Fibroblast of peridontal ligament (primary cell): Measurements from ENCODE around the gene ZNF507.
A peak's percentile ranks its signal among the peaks of the same experiment; 100 is the strongest.
"Not testable (repeated sequence)": the region's sequence is repeated elsewhere in the genome, so short reads cannot be mapped to it uniquely, and the experiment has no call there.

Source experiments
- DNase-seq: peaks from one replicate; pipeline ENCODE4 v3.0.0-alpha.2; 2010; ENCODE audit errors: extremely low read depth

The ZNF507 gene

DNA sequence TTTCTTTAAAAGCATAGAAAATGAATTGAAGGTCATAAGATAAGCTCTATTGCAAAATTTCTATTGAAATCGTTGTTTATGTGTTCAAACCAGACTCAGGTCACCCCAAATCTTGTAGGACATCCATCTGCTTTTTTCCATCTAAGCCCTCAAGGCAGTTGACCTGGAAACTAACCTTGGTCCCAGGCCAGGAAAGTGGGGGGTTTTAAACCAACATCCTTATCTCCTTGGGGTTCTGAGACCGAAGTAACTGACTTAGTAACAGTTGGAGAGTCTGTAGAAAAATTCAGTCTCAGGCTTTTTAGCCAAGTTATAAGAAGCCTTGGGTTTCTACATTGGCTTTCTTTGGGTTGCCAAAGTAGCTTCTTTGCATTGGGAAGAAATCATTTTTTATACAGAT, 23.4 kb downstream of the ZNF507 start:
- DNase-seq, result no peak

DNA sequence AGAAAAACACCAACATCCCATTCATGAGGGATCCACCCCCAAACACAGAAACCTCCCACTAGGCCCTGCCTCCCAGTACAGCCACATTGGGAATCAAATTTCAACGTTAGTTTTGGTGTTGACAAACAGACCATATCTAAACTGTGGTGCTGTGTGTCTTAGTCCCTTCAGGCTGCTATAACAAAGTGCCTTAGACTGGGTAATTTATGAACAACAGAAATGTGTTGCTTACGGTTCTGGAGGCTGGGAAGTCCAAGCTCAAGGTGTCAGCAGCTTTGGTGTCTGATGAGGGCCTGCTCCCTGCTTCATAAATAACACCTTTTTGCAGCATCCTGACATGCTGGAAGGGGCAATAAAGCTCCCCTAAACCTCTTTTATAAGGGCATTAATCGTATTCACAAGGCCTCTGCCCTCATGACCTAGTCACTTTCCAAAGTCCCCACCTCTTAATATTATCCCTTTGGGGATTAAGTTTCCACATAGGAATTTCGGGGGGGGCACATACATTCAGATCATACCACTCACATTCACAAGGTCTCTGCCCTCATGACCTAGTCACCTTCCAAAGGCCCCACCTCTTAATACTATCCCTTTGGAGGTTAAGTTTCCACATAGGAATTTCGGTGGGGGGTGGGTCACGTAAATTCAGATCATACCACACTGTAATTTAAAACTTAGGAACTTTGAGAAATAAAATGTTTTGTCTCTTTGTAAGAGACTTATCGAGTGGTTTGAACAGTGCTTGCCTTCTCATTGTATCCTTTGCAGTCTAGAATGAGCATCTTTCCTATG, 27.5 kb downstream of the ZNF507 start:
- DNase-seq, result no peak

DNA sequence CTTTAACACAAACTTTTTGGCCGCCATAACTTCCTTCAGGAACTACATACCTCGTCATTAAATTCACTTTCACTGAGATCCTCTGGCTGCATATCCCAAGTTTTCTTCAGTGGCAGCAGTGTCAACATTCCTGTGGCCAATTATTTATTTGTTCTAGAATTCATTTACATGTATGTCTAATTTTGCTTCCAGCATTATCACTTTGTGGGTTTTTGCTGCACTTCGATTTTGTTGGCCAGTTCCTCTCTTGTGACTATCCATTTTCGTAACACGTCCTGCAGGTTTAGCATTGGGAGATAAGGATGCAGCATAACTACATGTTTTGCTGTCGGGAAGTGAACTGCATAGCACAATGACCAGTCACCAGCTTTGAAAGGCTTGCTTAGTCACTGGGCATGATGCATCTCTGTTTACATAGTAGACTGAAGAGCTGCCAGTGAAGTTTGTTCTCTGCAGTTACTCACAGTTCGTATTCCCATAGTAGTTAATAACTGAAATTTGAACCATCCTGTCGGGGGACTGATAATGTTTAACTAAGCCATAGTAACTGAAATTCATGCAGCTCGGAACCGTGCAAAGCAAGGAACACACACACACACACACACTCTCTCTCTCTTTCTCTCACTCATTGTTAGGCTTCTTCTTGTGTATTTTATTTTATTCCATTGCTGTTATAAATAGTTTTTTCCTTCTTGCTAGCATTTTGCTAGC, 28.3 kb downstream of the ZNF507 start:
- peak; percentile 98 for DNase-seq

DNA sequence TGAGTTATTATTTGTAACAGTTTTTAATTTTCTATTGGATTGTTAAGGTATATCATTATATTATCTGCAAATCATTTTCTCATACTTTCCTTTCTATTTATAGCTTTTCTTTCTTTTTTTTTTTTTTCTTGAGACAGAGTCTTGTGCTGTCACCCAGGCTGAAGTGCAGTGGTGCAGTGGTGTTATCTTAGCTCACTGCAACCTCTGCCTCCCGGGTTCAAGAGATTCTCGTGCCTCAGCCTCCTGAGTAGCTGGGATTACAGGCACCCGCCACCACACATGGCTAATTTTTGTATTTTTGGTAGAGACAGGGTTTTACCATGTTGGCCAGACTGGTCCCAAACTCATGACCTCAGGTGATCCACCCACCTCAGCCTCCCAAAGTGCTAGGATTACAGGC, 29.0 kb downstream of the ZNF507 start:
- not testable (repeated sequence) for DNase-seq

DNA sequence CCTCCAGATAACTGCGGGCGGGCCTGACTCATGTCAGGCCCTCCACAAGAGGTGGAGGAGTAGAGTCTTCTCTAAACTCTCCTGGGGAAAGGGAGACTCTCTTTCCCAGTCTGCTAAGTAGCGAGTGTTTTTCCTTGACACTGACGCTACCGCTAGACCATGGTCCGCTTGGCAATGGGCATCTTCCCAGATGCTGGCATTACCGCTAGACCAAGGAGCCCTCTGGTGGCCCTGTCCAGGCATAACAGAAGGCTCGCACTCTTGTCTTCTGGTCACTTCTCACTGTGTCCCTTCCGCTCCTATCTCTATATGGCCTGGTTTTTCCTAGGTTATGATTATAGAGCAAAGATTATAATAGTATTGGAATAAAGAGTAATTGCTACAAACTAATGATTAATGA, 31.7 kb downstream of the ZNF507 start:
- not testable (repeated sequence) for DNase-seq

DNA sequence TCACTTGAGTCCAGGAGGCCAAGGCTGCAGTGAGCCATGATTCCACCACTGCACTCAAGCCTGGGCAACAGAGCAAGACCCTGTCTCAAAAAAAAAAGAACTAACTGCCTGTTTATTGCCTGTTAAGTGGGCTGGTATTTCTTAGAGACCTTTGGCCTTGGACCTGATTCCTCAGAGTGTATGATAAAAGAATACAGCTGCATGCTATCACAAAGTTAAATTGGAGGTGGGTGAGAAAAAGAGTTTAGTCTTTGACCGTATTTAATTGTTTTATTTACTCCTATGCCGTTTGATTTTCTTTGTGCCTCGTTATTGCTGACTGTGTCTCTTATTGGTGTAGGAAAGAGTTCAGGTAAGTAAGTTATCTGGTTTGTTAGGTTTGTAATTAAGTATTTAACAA, 34.9 kb downstream of the ZNF507 start:
- no peak for DNase-seq

DNA sequence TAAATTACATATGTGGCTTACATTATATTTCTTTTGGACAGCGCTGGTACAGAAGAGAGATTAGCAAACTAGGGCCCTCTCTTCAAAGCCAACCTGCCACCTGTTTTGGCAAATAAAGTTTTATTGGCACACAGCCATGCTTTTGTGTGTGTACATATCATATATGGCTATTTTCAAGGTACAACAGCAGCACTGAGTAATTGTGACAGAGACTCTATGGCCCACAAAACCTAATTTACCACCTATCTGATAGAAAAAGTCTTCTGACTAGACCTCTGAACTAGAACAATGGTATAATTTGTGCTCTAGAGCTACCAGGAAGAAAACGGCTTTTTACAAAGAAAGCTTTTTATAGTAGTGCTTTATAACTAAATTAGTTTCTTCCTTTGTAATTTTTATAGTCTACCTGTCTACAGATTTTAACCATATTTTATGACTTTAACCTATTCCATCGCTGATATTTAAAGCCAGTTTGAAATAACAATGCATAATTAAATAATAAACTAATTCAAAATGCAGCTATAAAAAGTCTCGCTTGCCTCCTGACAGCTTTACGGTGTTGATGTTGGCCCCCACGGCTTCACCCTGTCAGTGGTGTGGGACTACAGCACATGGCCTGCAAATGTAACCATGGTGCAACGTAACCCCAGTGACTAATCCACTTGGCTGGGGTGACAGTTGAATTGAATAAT, 42.4 kb downstream of the ZNF507 start:
- peak; percentile 74 for DNase-seq

DNA sequence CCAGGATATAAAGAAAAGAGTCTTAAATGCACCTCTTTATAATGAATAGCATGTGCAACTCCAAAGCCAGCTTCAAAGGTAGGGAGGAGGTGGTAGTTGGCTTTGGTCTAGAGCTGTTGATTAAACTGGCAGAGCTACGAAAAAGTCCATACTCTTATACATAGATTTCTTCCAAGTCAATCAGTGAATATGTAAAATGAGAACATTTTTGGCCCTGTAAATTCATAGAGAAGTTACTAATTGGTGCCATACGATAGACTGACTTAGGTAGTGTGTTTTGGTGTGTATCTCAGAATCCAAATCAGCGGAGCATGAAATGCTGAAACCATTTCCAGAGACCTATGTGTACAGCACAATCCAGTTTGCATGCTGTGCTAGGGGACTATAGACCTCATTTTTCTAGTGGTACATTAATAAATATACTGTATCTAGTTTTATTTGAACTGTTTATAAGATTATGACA, 43.0 kb downstream of the ZNF507 start:
- DNase-seq, result peak; percentile 37

DNA sequence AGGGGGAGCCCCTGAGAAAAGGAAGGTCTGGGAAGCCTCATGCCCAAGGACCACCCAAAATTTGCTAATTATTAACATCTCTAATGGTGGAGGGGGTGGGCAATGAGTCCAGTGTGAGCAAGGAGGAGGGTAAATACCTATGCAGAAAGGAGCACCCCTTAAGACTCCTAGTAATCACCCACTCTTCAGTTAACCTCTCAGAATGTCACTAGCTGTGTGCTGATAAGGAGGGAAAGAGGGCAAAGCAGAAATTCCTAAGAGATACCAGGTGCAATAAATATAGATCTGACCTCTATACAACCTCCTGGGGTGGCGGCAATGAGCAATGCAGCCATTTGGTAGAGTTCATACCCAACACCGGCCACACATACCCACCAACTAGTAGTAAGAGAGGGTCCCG, 47.5 kb downstream of the ZNF507 start:
- DNase-seq, result no peak

DNA sequence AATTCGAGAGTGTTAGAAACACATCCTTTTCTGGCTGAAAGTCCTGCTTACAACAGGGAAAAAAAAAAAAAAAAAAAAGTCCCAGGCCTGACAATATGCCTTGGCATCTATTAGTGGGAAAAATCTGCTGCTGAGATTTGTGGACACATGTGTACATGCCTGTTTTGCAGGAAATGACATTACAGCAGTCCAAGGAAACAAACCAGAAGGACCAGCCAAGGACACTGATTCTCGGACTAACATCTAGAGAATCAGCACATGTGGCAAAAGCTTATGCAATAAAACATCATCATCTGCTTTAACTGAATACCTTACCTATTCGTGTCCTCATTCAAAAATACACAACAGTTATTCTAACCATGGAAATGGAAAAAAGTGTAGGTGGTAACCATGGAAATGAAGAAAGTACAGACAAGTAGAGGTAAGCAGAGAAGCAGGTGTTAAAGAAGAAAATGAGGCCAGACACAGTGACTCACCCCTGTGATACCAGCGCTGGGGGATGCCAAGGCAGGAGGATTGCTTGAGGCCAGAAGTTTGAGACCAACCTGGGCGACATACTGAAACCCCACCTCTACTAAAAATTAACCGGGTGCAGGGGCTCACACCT, 50.7 kb downstream of the ZNF507 start:
- no peak for DNase-seq

DNA sequence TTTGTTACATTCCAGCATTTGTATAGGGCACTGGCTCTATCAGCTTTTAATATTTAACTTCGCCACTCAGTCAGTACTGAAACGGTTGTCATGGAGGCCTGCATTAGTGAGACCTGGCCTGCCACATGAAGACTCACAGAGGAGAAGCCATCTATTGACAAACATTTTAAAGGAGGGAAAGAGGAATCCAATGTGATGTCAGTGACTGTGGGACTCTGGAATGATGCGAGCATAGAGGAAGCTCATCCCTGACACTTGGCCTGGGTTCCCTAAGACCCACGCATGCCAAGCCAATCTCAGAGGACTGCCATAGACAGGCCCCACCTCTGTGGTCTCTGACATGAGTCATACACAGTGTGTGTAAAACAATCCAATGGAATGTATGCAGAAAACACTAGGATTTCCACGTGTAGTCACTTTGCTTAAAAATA, 52.3 kb downstream of the ZNF507 start:
- peak; percentile 90 for DNase-seq

DNA sequence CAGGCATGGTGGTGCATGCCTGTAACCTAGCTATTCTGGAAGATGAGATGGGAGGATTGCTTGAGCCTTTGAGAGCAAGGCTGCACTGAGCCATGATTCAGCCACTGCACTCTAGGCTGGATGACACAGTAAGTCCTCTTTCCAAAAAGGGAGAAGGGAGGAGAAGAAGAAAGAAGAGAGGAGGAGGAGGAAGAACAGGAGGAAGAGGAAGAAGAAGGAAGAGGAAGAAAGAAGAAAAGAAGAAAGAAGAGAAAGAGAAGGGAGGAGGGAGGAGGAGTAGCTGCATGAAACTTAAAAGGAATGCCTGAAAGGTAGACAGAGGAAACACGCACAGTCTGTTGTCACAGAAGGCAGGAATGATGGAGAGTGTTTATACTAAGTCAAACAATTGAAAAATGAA, 56.6 kb downstream of the ZNF507 start:
- no peak for DNase-seq

DNA sequence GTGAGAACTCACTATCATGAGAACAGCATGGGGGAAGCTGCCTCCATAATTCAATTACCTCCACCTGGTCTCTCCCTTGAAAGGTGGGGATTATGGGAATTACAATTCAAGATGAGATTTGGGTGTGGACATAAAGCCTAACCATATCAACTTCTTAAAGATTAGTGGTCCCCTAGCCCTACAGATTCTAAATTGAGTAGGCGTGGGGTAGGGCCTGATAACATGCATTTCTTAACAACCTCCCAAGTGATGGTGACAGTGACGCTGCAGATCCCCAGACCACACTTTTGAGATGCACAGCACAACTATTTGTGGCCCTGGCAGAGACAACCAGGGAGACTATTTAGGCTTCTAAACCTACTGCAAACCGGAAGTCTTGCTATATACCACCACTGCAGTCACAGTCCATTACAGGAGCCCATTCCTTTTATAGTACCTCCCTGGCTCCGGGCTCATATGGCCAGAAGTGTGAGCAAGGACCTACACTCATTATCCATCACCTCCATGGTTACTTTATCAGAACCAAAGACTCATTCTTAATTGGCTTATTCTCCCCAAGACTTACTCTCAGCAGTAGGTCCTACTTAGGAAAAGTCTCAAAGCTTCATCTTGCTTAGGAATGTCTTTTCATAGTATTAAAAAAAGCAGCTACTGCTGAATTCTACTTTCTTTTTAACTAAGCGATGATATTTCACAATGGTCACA, 58.0 kb downstream of the ZNF507 start:
- no peak for DNase-seq

DNA sequence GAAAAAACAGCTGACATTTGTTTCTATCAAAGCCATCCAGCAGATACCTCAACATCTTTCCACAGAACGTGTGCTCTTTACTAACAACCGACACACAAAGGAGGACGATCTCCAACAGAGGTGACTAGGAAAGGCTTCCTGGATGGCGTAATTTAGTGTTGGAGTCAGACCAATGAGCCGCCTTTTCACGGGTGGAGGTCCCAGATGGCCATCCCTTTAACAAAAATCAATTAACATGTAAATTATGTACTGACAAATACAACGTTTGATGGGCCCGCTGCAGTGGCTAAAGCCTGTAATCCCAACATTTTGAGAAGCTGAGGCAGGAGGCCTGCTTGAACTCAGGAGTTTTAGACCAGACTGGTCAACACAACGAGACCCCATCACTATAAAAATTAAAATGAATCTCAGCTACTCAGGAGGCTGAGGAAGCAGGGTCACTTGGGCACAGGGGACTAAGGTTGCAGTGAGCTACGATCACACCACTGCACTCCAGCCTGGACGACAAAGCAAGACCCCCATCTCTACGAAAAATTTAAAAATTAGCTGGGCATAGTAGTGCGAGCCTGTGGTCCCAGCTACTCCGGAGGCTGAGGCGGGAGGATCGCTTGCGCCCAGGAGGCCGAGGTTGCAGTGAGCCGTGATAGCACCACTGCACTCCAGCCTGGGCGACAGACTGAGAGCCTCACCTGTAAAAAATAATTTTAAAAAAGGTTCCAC, 59.0 kb downstream of the ZNF507 start:
- no peak for DNase-seq

DNA sequence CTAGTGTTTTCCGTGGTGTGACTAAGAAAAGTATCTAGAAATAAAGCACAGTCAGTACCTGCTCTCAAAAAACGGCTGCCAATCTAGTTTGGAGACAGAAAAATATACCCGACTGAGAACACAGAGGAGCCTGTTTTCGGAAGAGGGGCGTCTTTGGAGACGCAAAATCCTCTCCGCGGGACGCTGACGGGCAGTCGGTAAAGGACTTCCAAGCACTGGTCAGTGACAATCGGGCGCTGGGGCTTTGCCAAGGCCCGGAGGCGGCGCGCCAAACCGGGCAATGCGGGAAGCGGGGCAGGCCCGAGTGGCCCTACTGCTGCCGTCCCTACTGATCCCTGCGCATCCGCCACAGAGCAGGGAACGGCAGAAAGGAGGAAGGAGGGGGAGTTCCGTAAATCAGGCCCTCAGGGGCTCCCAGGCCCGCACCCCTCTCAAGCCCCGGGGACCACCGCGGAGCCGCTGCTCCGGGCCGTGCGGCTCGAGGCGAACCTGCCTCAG, 59.6 kb downstream of the ZNF507 start:
- peak; percentile 38 for DNase-seq

DNA sequence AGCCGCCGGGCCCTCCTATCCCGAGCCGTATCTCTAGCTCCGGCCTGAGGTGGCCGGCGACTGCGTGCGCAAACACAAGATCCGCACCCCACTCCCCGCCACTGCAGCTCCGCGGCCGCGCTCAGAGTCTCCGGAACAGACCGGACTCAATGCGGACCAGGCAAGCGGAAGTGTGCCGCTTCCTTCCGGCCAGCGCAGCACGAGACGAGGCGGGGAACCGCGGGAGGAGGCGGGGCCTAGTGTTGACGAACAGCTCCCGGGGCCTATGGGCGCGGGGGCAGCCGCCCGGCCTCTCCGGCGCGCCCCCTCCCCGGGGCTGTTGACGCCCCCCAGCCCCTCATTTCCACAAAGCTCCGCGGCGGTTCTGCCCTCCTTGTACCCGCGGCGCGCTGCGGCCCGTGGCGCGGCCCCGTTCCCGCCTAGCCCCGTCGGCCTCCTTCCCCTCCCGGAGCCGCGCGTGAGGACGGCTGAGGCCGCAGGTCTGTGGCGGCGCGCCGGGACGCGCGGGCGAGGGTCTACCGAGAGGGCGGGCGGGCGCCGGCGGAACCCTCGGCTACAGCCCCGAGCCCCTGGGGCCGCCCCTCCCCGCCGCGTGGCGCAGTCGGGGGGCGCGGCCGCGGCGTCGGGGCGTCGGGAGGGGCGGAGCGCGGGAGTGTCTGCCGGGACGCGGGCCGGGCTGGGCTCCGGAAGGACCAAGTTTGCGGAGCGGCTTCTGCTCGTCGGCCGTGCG, 60.2 kb downstream of the ZNF507 start, which contains the start of gene DPY19L3:
Gene DPY19L3, plus strand, starts transcription at position 340 of the 730 bp plus-strand sequence. CDS start 2,484 bp downstream, outside the sequence.
- DNase-seq, result peak; percentile 88

DNA sequence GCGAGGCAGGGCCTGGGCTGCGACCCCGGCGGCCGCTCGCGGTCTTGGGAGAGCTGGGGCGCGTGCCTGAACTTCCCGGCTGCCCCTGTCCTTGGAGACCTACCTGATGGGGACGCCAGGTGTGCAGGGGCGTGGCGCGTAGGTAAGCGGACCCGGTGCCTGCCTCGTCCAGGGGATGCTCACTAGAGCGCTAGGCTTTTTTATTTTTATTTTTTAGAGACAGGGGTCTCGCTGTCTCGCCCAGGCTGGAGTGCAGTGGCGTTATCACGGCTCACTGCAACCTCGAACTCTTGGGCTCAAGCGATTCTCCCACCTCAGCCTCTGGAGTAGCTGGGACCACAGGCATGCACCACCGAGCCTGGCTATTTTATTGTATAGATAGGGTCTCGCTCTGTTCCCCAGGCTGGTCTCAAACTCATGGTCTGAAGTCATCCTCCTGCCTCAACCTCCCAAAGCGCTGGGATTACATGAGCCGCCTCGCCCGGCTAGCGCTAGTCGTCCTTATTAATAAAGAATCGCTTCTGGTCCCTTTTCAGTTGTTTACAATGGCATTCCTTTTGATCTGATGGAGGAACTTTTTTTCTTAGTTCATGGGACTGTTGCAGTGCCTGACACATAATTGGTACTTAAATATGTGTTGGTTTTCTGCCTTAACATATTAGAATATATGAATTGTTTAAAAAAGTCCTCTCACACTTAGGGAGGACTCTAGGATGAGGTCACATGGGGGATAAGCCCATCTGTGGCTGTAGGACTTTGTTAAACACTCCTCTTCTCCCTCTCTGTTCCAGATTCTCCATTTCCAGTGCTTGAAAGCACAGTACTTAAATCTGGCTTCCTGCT, 61.0 kb downstream of the ZNF507 start:
- no peak for DNase-seq

DNA sequence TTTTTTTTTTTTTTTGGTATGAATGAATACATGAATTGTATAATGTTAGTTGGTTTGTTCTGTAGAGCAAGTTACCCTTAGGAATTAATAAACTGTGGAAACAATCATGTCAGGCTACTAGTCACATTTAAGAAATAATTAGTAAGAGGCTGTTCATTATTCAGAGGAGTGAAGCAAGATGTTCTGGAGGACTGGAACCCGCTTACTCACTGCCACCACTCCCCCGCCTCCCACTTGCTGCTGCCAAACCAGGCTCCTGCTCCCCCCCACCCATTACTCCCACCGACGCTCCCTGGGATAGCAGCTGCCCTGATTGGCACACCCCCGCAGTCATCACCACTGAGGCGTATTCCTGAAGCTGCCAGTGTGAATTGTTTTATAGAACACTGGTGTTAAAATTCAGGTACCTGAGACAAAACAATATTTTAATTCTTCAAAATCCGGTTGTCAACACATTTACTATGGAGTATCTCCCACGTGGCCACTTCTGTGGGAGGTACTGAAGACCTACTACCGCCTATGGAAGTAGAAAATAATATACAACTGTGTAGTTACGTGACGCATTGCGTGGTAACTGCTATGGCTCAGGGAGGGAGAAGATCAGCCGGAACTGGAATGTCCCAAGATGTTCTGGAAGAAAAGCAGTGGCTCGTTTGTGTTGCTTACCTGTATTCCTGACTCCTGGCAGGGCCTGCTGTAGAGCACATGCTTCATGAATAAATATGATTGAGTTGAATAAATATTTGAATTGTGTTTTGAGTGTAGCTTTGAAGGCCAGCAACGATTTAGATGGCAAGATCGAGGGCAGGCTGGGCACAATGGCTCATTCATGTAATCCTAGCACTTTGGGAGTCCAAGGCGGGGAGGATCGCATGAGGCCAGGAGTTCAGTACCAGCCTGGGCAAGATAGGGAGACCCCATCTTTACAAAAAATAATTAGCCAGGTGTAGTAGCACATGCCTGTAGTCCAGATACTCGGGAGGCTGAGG, 61.9 kb downstream of the ZNF507 start:
- no peak for DNase-seq
